ENCODE results near the gene ECI1. TPM values are rescaled to one million over a fixed set of nuclear protein-coding genes. Genes with fewer than 3 reads are reported as not detected.

Gene ECI1
- total RNA-seq, 1 experiment from 2014 or later, result 71.7 TPM

GRCh38 chr16:2250652-2251295 lies 613 bp downstream of the ECI1 start:
- Histone ChIP-seq H3K27ac (ENCODE audit: low read length) (peak overlapping the region; percentile 67; the same call in 1 of the 2 replicates), H3K27me3 (ENCODE audit: low read length) (no peaks in the 10 kb centered on the region), H3K9me2 (replicated peaks; ENCODE audit: low read length) (no peaks in the 10 kb centered on the region), H3K4me2 (ENCODE audit: low read length) (peak overlapping the region; percentile 85), H3K36me3 (ENCODE audit: low read depth, low read length) (peaks cover 13% of the 10 kb centered on the region; the same call in 1 of the 2 replicates), H3K4me3 (ENCODE audit: low read length) (peak overlapping the region; percentile 81), H3F3A (ENCODE audit: low read length, unreplicated experiment) (peaks cover 4% of the 10 kb centered on the region), H3K79me2 (ENCODE audit: low read length) (peaks cover 26% of the 10 kb centered on the region), H4K20me1 (ENCODE audit: low read length) (no peaks in the 10 kb centered on the region), H2AFZ (ENCODE audit: low read length) (no peak overlapping the region), H3K9me3 (ENCODE audit: low read length) (no peaks in the 10 kb centered on the region), H3K4me1 (ENCODE audit: insufficient read depth, low read length) (peaks cover 9% of the 10 kb centered on the region), H3K9ac (ENCODE audit: low read length) (peak overlapping the region; percentile 72)
- ATAC-seq, result peak; percentile 10
- TF ChIP-seq EZH2phosphoT487 (IDR thresholded peaks at IDR 0.05; ENCODE audit: borderline replicate concordance, low read length) (no peak), CTCF (conservative IDR thresholded peaks at IDR 0.05; ENCODE audit: low read depth, low read length) (no peak), EZH2 (IDR thresholded peaks at IDR 0.05; ENCODE audit: low read length, unreplicated experiment) (no peak)
- DNase-seq, result no peak
- ChIA-PET CTCF (interaction anchor here (0.6 to 1.8 kb wide), 4 partner anchors 26 to 189 kb away, joined by 3 to 18 read pairs (median 5); no protein-coding TSS in a partner anchor), POLR2A (ENCODE audit: unreplicated experiment) (interaction anchor here (0.6 to 0.7 kb wide), 2 partner anchors 57 to 58 kb away, joined by 3 to 8 read pairs; no protein-coding TSS in a partner anchor)
- intact Hi-C loops (cut with micrococcal nuclease), result no loop called here
- TSS peak; percentile 68 for BruUV-seq (replicated peaks)

GRCh38 chr16:2246301-2246885 lies 5.0 kb downstream of the ECI1 start:
- no peak for ATAC-seq
- Histone ChIP-seq H3K27me3 (ENCODE audit: low read length) (no peaks in the 10 kb centered on the region), H3F3A (ENCODE audit: low read length, unreplicated experiment) (no peaks in the 10 kb centered on the region), H3K79me2 (ENCODE audit: low read length) (peaks cover 26% of the 10 kb centered on the region), H3K4me2 (ENCODE audit: low read length) (no peak overlapping the region), H2AFZ (ENCODE audit: low read length) (no peak overlapping the region), H3K4me3 (ENCODE audit: low read length) (no peak overlapping the region), H4K20me1 (ENCODE audit: low read length) (no peaks in the 10 kb centered on the region), H3K4me1 (ENCODE audit: insufficient read depth, low read length) (peaks cover 7% of the 10 kb centered on the region; the same call in 1 of the 2 replicates), H3K9me3 (ENCODE audit: low read length) (no peaks in the 10 kb centered on the region), H3K9me2 (replicated peaks; ENCODE audit: low read length) (no peaks in the 10 kb centered on the region), H3K36me3 (ENCODE audit: low read depth, low read length) (peaks cover 7% of the 10 kb centered on the region; the same call in 1 of the 2 replicates), H3K27ac (ENCODE audit: low read length) (no peak overlapping the region), H3K9ac (ENCODE audit: low read length) (no peak overlapping the region)
- TF ChIP-seq EZH2 (IDR thresholded peaks at IDR 0.05; ENCODE audit: low read length, unreplicated experiment) (no peak), EZH2phosphoT487 (IDR thresholded peaks at IDR 0.05; ENCODE audit: borderline replicate concordance, low read length) (no peak), CTCF (conservative IDR thresholded peaks at IDR 0.05; ENCODE audit: low read depth, low read length) (no peak)
- CTCF ChIA-PET, result no interaction called here
- POLR2A ChIA-PET (ENCODE audit: unreplicated experiment), result no interaction called here
- no TSS peak for BruUV-seq (replicated peaks)
- intact Hi-C loops (cut with micrococcal nuclease), result no loop called here
- DNase-seq, result no peak
